GM18858 (cell line): ENCODE results near the gene LRRC15.

Experiments
- ATAC-seq: cut with Tn5 transposase; IDR thresholded peaks from one replicate; pipeline ENCODE4 v1.9.1; 2021; ENCODE audit not compliant: unreplicated experiment

Gene LRRC15

GRCh38 chr3:194364652-194365434 lies 4.7 kb downstream of the LRRC15 start:
- no peak for ATAC-seq

- no peak for ATAC-seq
Measured at GRCh38 chr3:194364314-194364651, 5.3 kb downstream of the LRRC15 start.

- ATAC-seq, result no peak
Measured at GRCh38 chr3:194360568-194360967, 9.0 kb downstream of the LRRC15 start.

GRCh38 chr3:194357681-194358080 lies 11.9 kb downstream of the LRRC15 start:
- ATAC-seq, result no peak

- no peak for ATAC-seq
Measured at GRCh38 chr3:194355379-194355778, 14.2 kb downstream of the LRRC15 start.

- no peak for ATAC-seq
Measured at GRCh38 chr3:194354315-194354714, 15.2 kb downstream of the LRRC15 start.

- ATAC-seq, result no peak
Measured at GRCh38 chr3:194352667-194353246, 16.8 kb downstream of the LRRC15 start.

GRCh38 chr3:194351952-194352536 lies 17.5 kb downstream of the LRRC15 start:
- ATAC-seq, result no peak

- no peak for ATAC-seq
Measured at GRCh38 chr3:194351080-194351672, 18.4 kb downstream of the LRRC15 start, which contains the start of gene CPN2. Gene CPN2 (minus strand): TSS chr3:194351328. CDS start chr3:194342702, 8,626 bp downstream.

GRCh38 chr3:194350726-194351071 lies 18.8 kb downstream of the LRRC15 start:
- no peak for ATAC-seq

GRCh38 chr3:194348354-194348753 lies 21.2 kb downstream of the LRRC15 start:
- no peak for ATAC-seq

GRCh38 chr3:194346621-194347020 lies 22.9 kb downstream of the LRRC15 start:
- ATAC-seq, result no peak

- no peak for ATAC-seq
Measured at GRCh38 chr3:194346035-194346434, 23.5 kb downstream of the LRRC15 start.

GRCh38 chr3:194344012-194344411 lies 25.5 kb downstream of the LRRC15 start:
- no peak for ATAC-seq

GRCh38 chr3:194343561-194343893 lies 26.0 kb downstream of the LRRC15 start:
- ATAC-seq, result no peak

- no peak for ATAC-seq
Measured at GRCh38 chr3:194342861-194343560, 26.5 kb downstream of the LRRC15 start.

- no peak for ATAC-seq
Measured at GRCh38 chr3:194340757-194341400, 28.7 kb downstream of the LRRC15 start.

GRCh38 chr3:194339840-194340239 lies 29.7 kb downstream of the LRRC15 start:
- no peak for ATAC-seq

GRCh38 chr3:194339356-194339755 lies 30.2 kb downstream of the LRRC15 start:
- ATAC-seq, result no peak

GRCh38 chr3:194337965-194338753 lies 31.4 kb downstream of the LRRC15 start:
- no peak for ATAC-seq
